Activated CD8-positive, alpha-beta T cell treated with anti-CD3 and anti-CD28 coated beads, Interleukin-2, amount 10 ng/mL, durations not matched to agents 7 days and 5 days (primary cell): ENCODE data around the gene RND2. TPM values are rescaled to one million over a fixed set of nuclear protein-coding genes. Genes with fewer than 3 reads are reported as not detected.

Experiments used
- ATAC-seq: fragments of 150-1000 bp; cut with Tn5 transposase; one replicate; pipeline ENCODE4 v1.10.0; 2021; ENCODE audit warnings: moderate library complexity
- CTCF ChIA-PET: fragments of 350-600 bp; sonication (Branson Sonifier 250); formaldehyde crosslinking; loops from one replicate; lab custom pipeline; 2021; ENCODE audit warnings: antibody characterized with exemption; lab: Charles Lee
- POLR2A ChIA-PET: fragments of 350-600 bp; sonication (Branson Sonifier 250); formaldehyde crosslinking; loops from one replicate; lab custom pipeline; 2021; ENCODE audit warnings: antibody characterized with exemption; lab: Charles Lee
- DNase-seq: peaks from one replicate; pipeline ENCODE4 v3.0.0-alpha.2; 2020
- H3K27ac Mint-ChIP-seq: one replicate; pipeline ENCODE4 v1.8.0; 2021; ENCODE audit warnings: mild to moderate bottlenecking, mixed read lengths
- H3K27me3 Mint-ChIP-seq: one replicate; pipeline ENCODE4 v1.8.0; 2021; ENCODE audit warnings: low read depth, mixed read lengths
- H3K36me3 Mint-ChIP-seq: one replicate; pipeline ENCODE4 v1.8.0; 2021; ENCODE audit warnings: low read depth, mixed read lengths
- H3K4me1 Mint-ChIP-seq: one replicate; pipeline ENCODE4 v1.8.0; 2021; ENCODE audit warnings: low read depth, mixed read lengths
- H3K4me3 Mint-ChIP-seq: one replicate; pipeline ENCODE4 v1.8.0; 2021; ENCODE audit warnings: mild to moderate bottlenecking, mixed read lengths
- H3K9me3 Mint-ChIP-seq: one replicate; pipeline ENCODE4 v1.8.0; 2022; ENCODE audit warnings: mixed read lengths; ENCODE audit not compliant: insufficient read depth
- total RNA-seq, 2 experiments: library from RNA; stranded (reverse); gene quantifications; one replicate each; pipeline ENCODE4 v1.2.3, GENCODE V29; 2021

Gene RND2
- total RNA-seq, 2 experiments from 2014 or later = not detected

DNA sequence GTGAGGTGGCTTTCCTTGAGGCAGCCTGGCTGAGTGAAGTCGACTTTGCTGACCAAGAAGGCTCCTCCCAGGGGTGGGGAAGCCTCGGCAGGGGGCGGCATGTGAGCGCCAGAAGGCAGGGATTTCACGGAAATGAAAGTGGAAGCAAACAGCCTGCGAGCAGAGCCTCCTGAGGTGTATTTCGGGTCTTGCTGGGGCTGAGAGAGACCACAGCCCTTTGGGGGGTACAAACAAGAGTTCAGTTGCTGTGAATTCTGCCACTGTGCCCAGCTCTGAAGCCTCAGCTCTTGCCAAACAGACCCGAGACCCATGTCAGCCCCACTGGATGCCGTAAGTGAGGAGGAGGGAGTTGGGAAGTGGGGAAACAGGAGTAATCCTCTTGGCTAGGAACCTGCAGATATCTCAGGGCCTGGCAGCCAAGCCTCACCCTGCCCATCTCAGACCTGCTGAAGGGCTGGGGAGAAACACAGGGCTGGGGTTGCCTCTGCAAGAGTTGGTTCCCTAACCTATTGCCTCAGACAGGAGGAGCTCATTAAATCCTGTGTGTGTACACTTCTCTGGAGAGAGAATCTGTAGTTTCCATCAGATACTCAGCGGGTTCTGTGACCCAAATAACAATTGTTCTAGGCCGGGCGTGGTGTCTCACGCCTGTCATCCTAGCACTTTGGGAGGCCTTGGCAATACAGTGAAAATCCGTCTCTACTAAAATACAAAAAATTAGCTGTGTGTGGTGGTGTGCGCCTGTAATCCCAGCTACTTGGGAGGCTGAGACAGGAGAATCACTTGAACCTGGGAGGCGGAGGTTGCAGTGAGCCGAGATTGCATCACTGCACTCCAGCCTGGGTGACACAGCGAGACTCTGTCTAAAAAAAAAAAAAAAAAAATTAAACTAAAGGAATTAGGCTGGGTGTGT lies 18.1 kb upstream of the RND2 start, which contains the start of gene IFI35:
Gene IFI35 (plus strand): TSS at position 146 of the 913 bp plus-strand sequence. CDS start 164 bp downstream, at position 310.
- no peaks in the 10 kb centered on the region for H3K27me3 Mint-ChIP-seq
- ATAC-seq = peak; percentile 97
- no peaks in the 10 kb centered on the region for H3K9me3 Mint-ChIP-seq
- peaks cover 53% of the 10 kb centered on the region for H3K36me3 Mint-ChIP-seq
- CTCF ChIA-PET = interaction anchor here (1.1 to 3.8 kb wide), 2 partner anchors 9 to 18 kb away, joined by 3 to 37 read pairs; partner anchors contain the start of gene RPL27
- H3K27ac Mint-ChIP-seq = peak within 1 kb of the TSS; percentile 100
- peaks cover 22% of the 10 kb centered on the region for H3K4me1 Mint-ChIP-seq
- POLR2A ChIA-PET = interaction anchor here (0.5 to 5.7 kb wide), 8 partner anchors 8 to 308 kb away, joined by 3 to 65 read pairs (median 4); partner anchors contain the start of gene RPL27
- peak within 1 kb of the TSS; percentile 100 for H3K4me3 Mint-ChIP-seq
- peak; percentile 94 for DNase-seq

DNA sequence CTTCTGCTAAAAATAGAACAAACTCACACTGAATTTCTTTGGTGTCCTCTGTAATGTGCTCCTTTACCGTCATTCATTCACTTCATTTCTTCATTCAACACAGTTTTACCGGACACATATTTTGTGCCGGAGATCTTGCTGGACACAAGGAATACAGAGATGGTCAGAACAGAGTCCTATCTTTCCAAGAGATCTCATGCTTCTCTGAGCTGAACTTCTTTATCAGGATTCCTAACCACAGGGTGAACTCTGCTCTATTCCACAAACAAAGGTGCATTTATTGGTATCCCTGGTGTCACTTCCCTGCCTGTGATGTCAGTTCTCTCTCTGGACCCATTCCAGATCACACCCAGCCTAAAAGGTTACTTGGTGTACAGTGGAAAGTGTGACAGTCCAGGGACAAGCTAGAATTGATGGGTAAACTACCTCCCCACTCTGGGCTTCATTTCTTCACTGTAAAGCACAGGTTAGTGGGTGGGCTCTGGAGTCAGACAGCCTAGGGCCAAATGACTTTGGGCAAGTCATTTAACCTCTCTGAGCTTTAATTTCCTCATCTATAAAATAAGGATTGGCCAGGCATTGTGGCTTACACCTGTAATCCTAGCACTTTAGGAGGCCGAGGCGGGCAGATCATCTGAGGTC lies 14.2 kb upstream of the RND2 start:
- POLR2A ChIA-PET = interaction anchor here (0.9 to 5.7 kb wide), 2 partner anchors 13 to 14 kb away, joined by 4 to 65 read pairs; partner anchors contain the start of gene RPL27
- no peaks in the 10 kb centered on the region for H3K27me3 Mint-ChIP-seq
- peaks cover 52% of the 10 kb centered on the region for H3K36me3 Mint-ChIP-seq
- peak overlapping the region; percentile 47 for H3K27ac Mint-ChIP-seq
- H3K4me1 Mint-ChIP-seq = peaks cover 27% of the 10 kb centered on the region
- DNase-seq (no peak), ATAC-seq (no peak)
- no peaks in the 10 kb centered on the region for H3K9me3 Mint-ChIP-seq
- CTCF ChIA-PET = interaction anchor here (1.4 kb wide), 1 partner anchor 15 kb away, joined by 3 read pairs; no protein-coding TSS in a partner anchor
- H3K4me3 Mint-ChIP-seq = no peak overlapping the region

DNA sequence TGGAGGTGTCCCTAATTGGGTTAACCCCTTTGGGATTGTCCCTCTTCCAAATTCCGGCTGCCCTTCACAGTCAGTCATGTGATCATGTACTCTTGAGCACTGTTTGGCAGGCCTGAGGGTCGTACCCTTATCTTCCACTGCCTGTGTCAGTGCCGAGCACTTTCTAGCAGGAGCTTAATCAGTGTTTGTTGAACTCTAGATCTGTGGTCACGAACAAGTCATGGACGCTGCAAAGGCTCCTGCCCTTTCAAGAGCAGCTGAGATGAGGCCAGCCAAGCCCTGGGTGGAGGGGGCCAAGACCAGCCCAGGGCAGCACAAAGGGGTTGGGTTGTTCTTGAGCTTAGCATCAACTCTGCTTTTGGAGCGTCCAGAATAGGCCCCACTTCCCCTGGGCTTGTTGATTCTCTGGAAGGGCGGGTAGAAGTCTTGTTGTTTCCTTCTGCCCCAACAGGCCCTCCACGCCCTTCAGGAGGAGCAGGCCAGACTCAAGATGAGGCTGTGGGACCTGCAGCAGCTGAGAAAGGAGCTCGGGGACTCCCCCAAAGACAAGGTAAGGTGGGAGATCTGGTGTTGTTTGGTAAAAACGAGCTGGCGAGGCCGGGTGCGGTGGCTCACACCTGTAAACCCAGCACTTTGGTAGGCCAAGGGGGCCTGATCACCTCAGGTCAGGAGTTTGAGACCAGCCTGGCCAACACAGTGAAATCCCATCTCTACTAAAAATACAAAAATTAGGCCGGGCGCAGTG lies 13.1 kb upstream of the RND2 start:
- peaks cover 46% of the 10 kb centered on the region for H3K36me3 Mint-ChIP-seq
- H3K4me3 Mint-ChIP-seq = no peak overlapping the region
- no peaks in the 10 kb centered on the region for H3K9me3 Mint-ChIP-seq
- peaks cover 23% of the 10 kb centered on the region for H3K4me1 Mint-ChIP-seq
- peak overlapping the region; percentile 22 for H3K27ac Mint-ChIP-seq
- ATAC-seq = no peak
- ChIA-PET CTCF (no interaction called here), POLR2A (interaction anchor here (0.6 to 2.2 kb wide), 5 partner anchors 12 to 900 kb away, joined by 3 to 14 read pairs (median 3); partner anchors contain the start of genes RPL27 and TMEM106A)
- no peaks in the 10 kb centered on the region for H3K27me3 Mint-ChIP-seq
- no peak for DNase-seq

- Mint-ChIP-seq H3K4me1 (peaks cover 27% of the 10 kb centered on the region), H3K36me3 (peaks cover 43% of the 10 kb centered on the region), H3K27ac (no peak overlapping the region), H3K4me3 (no peak overlapping the region), H3K27me3 (no peaks in the 10 kb centered on the region), H3K9me3 (no peaks in the 10 kb centered on the region)
- ChIA-PET POLR2A (interaction anchor here (1.6 to 2.2 kb wide), 2 partner anchors 11 to 15 kb away, joined by 3 to 14 read pairs; partner anchors contain the start of gene RPL27), CTCF (no interaction called here)
- DNase-seq (no peak), ATAC-seq (no peak)
These were observed 11.7 kb upstream of the RND2 start for GRCh38 chr17:43013296-43013695.

DNA sequence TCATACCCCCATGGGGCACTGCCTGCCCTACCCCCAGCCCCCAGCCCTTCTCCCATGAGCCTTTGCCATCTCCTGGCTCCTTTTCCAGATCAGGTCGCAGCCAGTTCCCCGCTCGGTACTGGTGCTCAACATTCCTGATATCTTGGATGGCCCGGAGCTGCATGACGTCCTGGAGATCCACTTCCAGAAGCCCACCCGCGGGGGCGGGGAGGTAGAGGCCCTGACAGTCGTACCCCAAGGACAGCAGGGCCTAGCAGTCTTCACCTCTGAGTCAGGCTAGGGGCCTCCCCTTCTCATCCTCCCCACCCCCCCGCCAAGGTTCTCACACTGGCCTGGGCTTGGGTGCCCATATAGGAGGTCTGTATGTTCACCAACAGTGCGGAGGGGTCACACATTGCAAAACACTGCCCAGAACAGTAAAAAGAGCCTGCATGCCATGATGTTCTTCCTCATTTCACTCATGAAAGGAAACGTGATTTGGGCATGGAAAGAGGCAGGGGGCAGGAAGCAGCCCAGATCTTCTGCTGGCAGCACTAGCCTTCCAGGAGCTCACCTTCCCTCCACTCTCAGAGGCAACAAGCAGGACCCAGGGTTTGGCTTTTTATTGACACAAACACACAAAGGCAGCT lies 10.9 kb upstream of the RND2 start:
- H3K27ac Mint-ChIP-seq = no peak overlapping the region
- no peak for ATAC-seq
- H3K4me3 Mint-ChIP-seq = no peak overlapping the region
- H3K9me3 Mint-ChIP-seq = no peaks in the 10 kb centered on the region
- H3K4me1 Mint-ChIP-seq = peaks cover 28% of the 10 kb centered on the region
- no peaks in the 10 kb centered on the region for H3K27me3 Mint-ChIP-seq
- ChIA-PET CTCF (no interaction called here), POLR2A (interaction anchor here (1.6 to 2.2 kb wide), 3 partner anchors 8 to 16 kb away, joined by 4 to 14 read pairs (median 11); partner anchors contain the start of gene RPL27)
- DNase-seq = no peak
- peaks cover 41% of the 10 kb centered on the region for H3K36me3 Mint-ChIP-seq

GRCh38 chr17:43014649-43015542 lies 10.1 kb upstream of the RND2 start:
- ChIA-PET CTCF (no interaction called here), POLR2A (interaction anchor here (1.6 to 1.8 kb wide), 2 partner anchors 9 to 17 kb away, joined by 4 to 11 read pairs; partner anchors contain the start of gene RPL27)
- peak overlapping the region; percentile 40 for H3K27ac Mint-ChIP-seq
- ATAC-seq (no peak), DNase-seq (no peak)
- H3K27me3 Mint-ChIP-seq = no peaks in the 10 kb centered on the region
- H3K9me3 Mint-ChIP-seq = no peaks in the 10 kb centered on the region
- H3K36me3 Mint-ChIP-seq = peaks cover 41% of the 10 kb centered on the region
- H3K4me3 Mint-ChIP-seq = no peak overlapping the region
- peaks cover 34% of the 10 kb centered on the region for H3K4me1 Mint-ChIP-seq

GRCh38 chr17:43015579-43015978 lies 9.5 kb upstream of the RND2 start:
- ATAC-seq (no peak), DNase-seq (no peak)
- peaks cover 35% of the 10 kb centered on the region for H3K36me3 Mint-ChIP-seq
- peak overlapping the region; percentile 40 for H3K27ac Mint-ChIP-seq
- CTCF ChIA-PET = no interaction called here
- no peak overlapping the region for H3K4me3 Mint-ChIP-seq
- H3K9me3 Mint-ChIP-seq = no peaks in the 10 kb centered on the region
- POLR2A ChIA-PET = interaction anchor here (1.6 to 1.8 kb wide), 2 partner anchors 9 to 17 kb away, joined by 4 to 11 read pairs; partner anchors contain the start of gene RPL27
- H3K4me1 Mint-ChIP-seq = peaks cover 32% of the 10 kb centered on the region
- H3K27me3 Mint-ChIP-seq = no peaks in the 10 kb centered on the region

- Mint-ChIP-seq H3K4me3 (no peak overlapping the region), H3K27me3 (no peaks in the 10 kb centered on the region), H3K27ac (peak overlapping the region; percentile 40), H3K9me3 (no peaks in the 10 kb centered on the region), H3K36me3 (peaks cover 31% of the 10 kb centered on the region), H3K4me1 (peaks cover 33% of the 10 kb centered on the region)
- POLR2A ChIA-PET = no interaction called here
- no peak for DNase-seq
- no peak for ATAC-seq
- CTCF ChIA-PET = no interaction called here
These were observed 8.8 kb upstream of the RND2 start for GRCh38 chr17:43016216-43016615.

DNA sequence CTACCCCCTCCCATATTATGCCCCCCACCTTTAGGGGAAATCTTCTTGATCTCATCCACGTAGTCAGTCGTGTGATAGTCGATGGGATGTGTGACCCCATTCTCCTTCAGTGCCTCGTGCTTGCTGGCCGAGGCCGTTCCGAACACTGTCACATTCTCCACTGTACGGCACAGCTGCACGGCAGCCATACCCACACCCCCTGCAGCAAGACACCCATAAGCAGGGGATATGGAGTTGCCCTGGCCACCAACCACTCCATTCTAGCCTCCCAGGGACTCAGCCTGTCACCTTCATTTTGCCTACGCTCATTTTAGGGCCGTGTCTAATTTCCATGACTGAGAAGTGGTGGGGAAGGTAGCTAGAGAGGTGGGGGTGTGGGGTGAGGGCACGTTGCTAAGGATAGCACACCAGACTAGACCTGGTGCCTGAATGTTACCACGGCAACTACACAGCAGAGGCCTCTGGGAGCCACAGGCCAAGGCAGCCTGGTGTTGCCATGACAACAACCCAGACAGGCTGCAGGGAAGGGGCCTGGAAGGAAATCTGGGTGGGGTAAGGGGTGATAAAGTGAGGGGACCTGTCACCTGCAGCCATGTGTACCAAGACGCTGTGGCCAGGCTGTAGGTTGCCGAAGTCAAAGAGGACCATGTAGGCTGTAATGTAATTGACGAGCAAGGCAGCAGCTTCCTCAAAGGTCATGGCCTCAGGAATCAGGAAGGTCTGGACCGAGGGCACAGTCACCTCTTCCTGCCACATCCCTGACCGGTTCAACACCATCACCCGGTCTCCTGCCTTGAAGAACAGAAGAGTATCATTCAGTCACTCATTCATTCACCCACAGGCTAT lies 6.8 kb upstream of the RND2 start:
- ATAC-seq (peak; percentile 54), DNase-seq (peak; percentile 56)
- no peak overlapping the region for H3K27ac Mint-ChIP-seq
- H3K4me3 Mint-ChIP-seq = no peak overlapping the region
- peaks cover 19% of the 10 kb centered on the region for H3K36me3 Mint-ChIP-seq
- H3K4me1 Mint-ChIP-seq = peaks cover 36% of the 10 kb centered on the region
- POLR2A ChIA-PET = interaction anchor here (0.6 to 1.9 kb wide), 2 partner anchors 20 to 459 kb away, joined by 3 to 12 read pairs; partner anchors contain the start of gene RPL27
- CTCF ChIA-PET = interaction anchor here (1.0 kb wide), 1 partner anchor 13 kb away, joined by 3 read pairs; no protein-coding TSS in a partner anchor
- no peaks in the 10 kb centered on the region for H3K9me3 Mint-ChIP-seq
- peaks cover 3% of the 10 kb centered on the region for H3K27me3 Mint-ChIP-seq
